ENCODE measurements around the gene NDUFAB1.
"Not testable (repeated sequence)": the region's sequence is repeated elsewhere in the genome, so short reads cannot be mapped to it uniquely, and the experiment has no call there.

Gene NDUFAB1

GRCh38 chr16:23595951-23596720, at the start of gene NDUFAB1:
NDUFAB1 (minus strand) TSS chr16:23596316; CDS start chr16:23596290, 26 bp downstream.
- peak; percentile 30 for DNase-seq (ENCODE audit: low read depth)

GRCh38 chr16:23642246-23642774, 46.2 kb upstream of the NDUFAB1 start:
- no peak for DNase-seq (ENCODE audit: low read depth)

- DNase-seq (ENCODE audit: low read depth), result peak; percentile 70
Measured at GRCh38 chr16:23640931-23641765, 45.0 kb upstream of the NDUFAB1 start, which contains the start of the genes DCTN5 and PALB2. DCTN5 (plus strand) TSS chr16:23641466; CDS start chr16:23641543, 77 bp downstream. PALB2 (minus strand) TSS chr16:23641310; CDS start chr16:23641157, 153 bp downstream.

GRCh38 chr16:23640615-23640930, 44.5 kb upstream of the NDUFAB1 start:
- DNase-seq (ENCODE audit: low read depth), result no peak

GRCh38 chr16:23635958-23636357, 39.8 kb upstream of the NDUFAB1 start:
- no peak for DNase-seq (ENCODE audit: low read depth)

GRCh38 chr16:23634461-23635036, 38.4 kb upstream of the NDUFAB1 start:
- no peak for DNase-seq (ENCODE audit: low read depth)

- not testable (repeated sequence) for DNase-seq (ENCODE audit: low read depth)
Measured at GRCh38 chr16:23631874-23632273, 35.8 kb upstream of the NDUFAB1 start.

- DNase-seq (ENCODE audit: low read depth), result no peak
Measured at GRCh38 chr16:23629516-23629915, 33.4 kb upstream of the NDUFAB1 start.

- DNase-seq (ENCODE audit: low read depth), result no peak
Measured at GRCh38 chr16:23624092-23624491, 28.0 kb upstream of the NDUFAB1 start.

GRCh38 chr16:23615805-23616204, 19.7 kb upstream of the NDUFAB1 start:
- DNase-seq (ENCODE audit: low read depth), result no peak

GRCh38 chr16:23611936-23612335, 15.8 kb upstream of the NDUFAB1 start:
- DNase-seq (ENCODE audit: low read depth), result no peak

GRCh38 chr16:23610905-23611304, 14.8 kb upstream of the NDUFAB1 start:
- DNase-seq (ENCODE audit: low read depth), result not testable (repeated sequence)

- DNase-seq (ENCODE audit: low read depth), result no peak
Measured at GRCh38 chr16:23609929-23610328, 13.8 kb upstream of the NDUFAB1 start.

- peak; percentile 41 for DNase-seq (ENCODE audit: low read depth)
Measured at GRCh38 chr16:23608194-23608593, 12.1 kb upstream of the NDUFAB1 start.

GRCh38 chr16:23607726-23608125, 11.6 kb upstream of the NDUFAB1 start:
- DNase-seq (ENCODE audit: low read depth), result no peak

- DNase-seq (ENCODE audit: low read depth), result no peak
Measured at GRCh38 chr16:23597003-23597756, 1.1 kb upstream of the NDUFAB1 start.

- no peak for DNase-seq (ENCODE audit: low read depth)
Measured at GRCh38 chr16:23595246-23595950, 718 bp downstream of the NDUFAB1 start.

GRCh38 chr16:23594186-23594585, 1.9 kb downstream of the NDUFAB1 start:
- DNase-seq (ENCODE audit: low read depth), result no peak

GRCh38 chr16:23590181-23590580, 5.9 kb downstream of the NDUFAB1 start:
- no peak for DNase-seq (ENCODE audit: low read depth)

GRCh38 chr16:23587726-23588125, 8.4 kb downstream of the NDUFAB1 start:
- DNase-seq (ENCODE audit: low read depth), result peak; percentile 92
